ENCODE measurements around the gene BCAM. TPM values are rescaled to one million over a fixed set of nuclear protein-coding genes. Genes with fewer than 3 reads are reported as not detected.

Gene BCAM
- total and polyA plus RNA-seq, 2 donors (not counting 3 experiments of a cell fraction or from before 2014, with no cell fraction given), result 23.9 to 28.5 TPM

- intact Hi-C loops (cut with micrococcal nuclease) (no loop called here), dilution Hi-C loops (cut with MboI; ENCODE audit: extremely low pct_ligation_motif_present, low sequenced_read_pairs) (no loop called here)
- Histone ChIP-seq H2AFZ (ENCODE audit: low read depth, low read length) (no peak overlapping the region), H3K9me1 (replicated peaks; ENCODE audit: control insufficient read depth, extremely low read depth, insufficient read depth, low read length) (no peaks in the 10 kb centered on the region), H3K79me2 (ENCODE audit: control insufficient read depth, insufficient read depth, low read length) (no peaks in the 10 kb centered on the region), H3K36me3 (ENCODE audit: control insufficient read depth in 2 of 2, extremely low read depth in 1 of 2, insufficient read depth in 2 of 2, low read length in 2 of 2) (no peaks in the 10 kb centered on the region), H3K9me3 (replicated peaks; ENCODE audit: control insufficient read depth, insufficient read depth, low read length) (no peaks in the 10 kb centered on the region), H3K4me1 (ENCODE audit: control insufficient read depth, extremely low read depth, insufficient read depth, low read length) (no peaks in the 10 kb centered on the region), H3K9ac (replicated peaks; ENCODE audit: extremely low read depth, insufficient read depth, low read length) (no peak overlapping the region), H3K27ac (ENCODE audit: insufficient read depth, low read depth, low read length) (no peak overlapping the region), H4K20me1 (replicated peaks; ENCODE audit: control insufficient read depth, extremely low read depth, insufficient read depth, low read length) (no peaks in the 10 kb centered on the region), H3K4me3 (replicated peaks in 1 of 3; ENCODE audit: insufficient read depth in 1 of 3, low read depth in 1 of 3, low read length in 3 of 3) (no peak overlapping the region), H3K4me2 (ENCODE audit: insufficient read depth, low read length) (no peak overlapping the region), H3K27me3 (ENCODE audit: control insufficient read depth in 2 of 2, insufficient read depth in 2 of 2, low read length in 2 of 2) (no peaks in the 10 kb centered on the region)
- ChIA-PET POLR2A (interaction anchor here (0.6 kb wide), 1 partner anchor 68 kb away, joined by 3 read pairs; no protein-coding TSS in a partner anchor), CTCF (interaction anchor here (0.7 to 6.5 kb wide), 5 partner anchors 11 to 62 kb away, joined by 3 to 56 read pairs (median 4); no protein-coding TSS in a partner anchor)
- TF ChIP-seq MAX (IDR thresholded peaks at IDR 0.05; ENCODE audit: insufficient read depth, insufficient read length), result no peak
- no peak for TF ChIP-seq JUN (IDR thresholded peaks at IDR 0.05; ENCODE audit: borderline replicate concordance, insufficient read depth, insufficient read length, low read depth)
- TF ChIP-seq FOS (IDR thresholded peaks at IDR 0.05; ENCODE audit: borderline replicate concordance, insufficient read depth, low read length), result no peak
- TF ChIP-seq EZH2 (IDR thresholded peaks at IDR 0.05; ENCODE audit: borderline replicate concordance, low read depth, low read length, severe bottlenecking), result no peak
- no peak for TF ChIP-seq GATA2 (IDR thresholded peaks at IDR 0.05; ENCODE audit: insufficient read depth, insufficient read length, low read depth, low read length)
- no peak for TF ChIP-seq MYC (IDR thresholded peaks at IDR 0.05; ENCODE audit: low read depth, low read length)
- no peak for TF ChIP-seq POLR2AphosphoS5 (IDR thresholded peaks at IDR 0.05; ENCODE audit: insufficient read depth, low read depth, low read length)
- TF ChIP-seq, protein P1, sequence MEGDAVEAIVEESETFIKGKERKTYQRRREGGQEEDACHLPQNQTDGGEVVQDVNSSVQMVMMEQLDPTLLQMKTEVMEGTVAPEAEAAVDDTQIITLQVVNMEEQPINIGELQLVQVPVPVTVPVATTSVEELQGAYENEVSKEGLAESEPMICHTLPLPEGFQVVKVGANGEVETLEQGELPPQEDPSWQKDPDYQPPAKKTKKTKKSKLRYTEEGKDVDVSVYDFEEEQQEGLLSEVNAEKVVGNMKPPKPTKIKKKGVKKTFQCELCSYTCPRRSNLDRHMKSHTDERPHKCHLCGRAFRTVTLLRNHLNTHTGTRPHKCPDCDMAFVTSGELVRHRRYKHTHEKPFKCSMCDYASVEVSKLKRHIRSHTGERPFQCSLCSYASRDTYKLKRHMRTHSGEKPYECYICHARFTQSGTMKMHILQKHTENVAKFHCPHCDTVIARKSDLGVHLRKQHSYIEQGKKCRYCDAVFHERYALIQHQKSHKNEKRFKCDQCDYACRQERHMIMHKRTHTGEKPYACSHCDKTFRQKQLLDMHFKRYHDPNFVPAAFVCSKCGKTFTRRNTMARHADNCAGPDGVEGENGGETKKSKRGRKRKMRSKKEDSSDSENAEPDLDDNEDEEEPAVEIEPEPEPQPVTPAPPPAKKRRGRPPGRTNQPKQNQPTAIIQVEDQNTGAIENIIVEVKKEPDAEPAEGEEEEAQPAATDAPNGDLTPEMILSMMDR (IDR thresholded peaks at IDR 0.05; ENCODE audit: extremely low read depth in 1 of 2, insufficient read depth in 1 of 2, low read depth in 1 of 2, low read length in 2 of 2), result no peak
- TF ChIP-seq POLR2A (IDR thresholded peaks at IDR 0.05; ENCODE audit: low read depth, low read length), result no peak
- no peak for DNase-seq (ENCODE audit: low read depth, low spot score)
- no peak for FAIRE-seq
- BruUV-seq (replicated peaks), result no TSS peak
Observed at GRCh38 chr19:44785993-44786392, 22.9 kb upstream of the BCAM start.

All from endothelial cell of umbilical vein (primary cell).